ENCODE results near the gene SHCBP1L.

Gene SHCBP1L

GRCh38 chr1:182890927-182891610 lies 61.9 kb downstream of the SHCBP1L start:
- no peak for DNase-seq (ENCODE audit: low read depth in 2 of 2)

GRCh38 chr1:182889997-182890396 lies 63.0 kb downstream of the SHCBP1L start:
- no peak for DNase-seq (ENCODE audit: low read depth in 2 of 2)

- DNase-seq (ENCODE audit: low read depth in 2 of 2): no peak
Observed at GRCh38 chr1:182888736-182889531, 64.0 kb downstream of the SHCBP1L start.

GRCh38 chr1:182886985-182887384 lies 66.0 kb downstream of the SHCBP1L start:
- DNase-seq (ENCODE audit: low read depth in 2 of 2): no peak

GRCh38 chr1:182885591-182885990 lies 67.4 kb downstream of the SHCBP1L start:
- DNase-seq (ENCODE audit: low read depth in 2 of 2): no peak

GRCh38 chr1:182884872-182885271 lies 68.1 kb downstream of the SHCBP1L start:
- no peak for DNase-seq (ENCODE audit: low read depth in 2 of 2)

- no peak for DNase-seq (ENCODE audit: low read depth in 2 of 2)
Observed at GRCh38 chr1:182877842-182878241, 75.1 kb downstream of the SHCBP1L start.

GRCh38 chr1:182877331-182877730 lies 75.6 kb downstream of the SHCBP1L start:
- DNase-seq (ENCODE audit: low read depth in 2 of 2): no peak

- DNase-seq (ENCODE audit: low read depth in 2 of 2): no peak
Observed at GRCh38 chr1:182875889-182876288, 77.1 kb downstream of the SHCBP1L start.

GRCh38 chr1:182872881-182873280 lies 80.1 kb downstream of the SHCBP1L start:
- DNase-seq (ENCODE audit: low read depth in 2 of 2): no peak

GRCh38 chr1:182869241-182869666 lies 83.7 kb downstream of the SHCBP1L start:
- DNase-seq (ENCODE audit: low read depth in 2 of 2): no peak

- DNase-seq (ENCODE audit: low read depth in 2 of 2): no peak
Observed at GRCh38 chr1:182867861-182868260, 85.1 kb downstream of the SHCBP1L start.

- DNase-seq (ENCODE audit: low read depth in 2 of 2): no peak
Observed at GRCh38 chr1:182863940-182864339, 89.0 kb downstream of the SHCBP1L start.

- DNase-seq (ENCODE audit: low read depth in 2 of 2): no peak
Observed at GRCh38 chr1:182862827-182863226, 90.1 kb downstream of the SHCBP1L start.

GRCh38 chr1:182861994-182862393 lies 91.0 kb downstream of the SHCBP1L start:
- DNase-seq (ENCODE audit: low read depth in 2 of 2): no peak

GRCh38 chr1:182860658-182861057 lies 92.3 kb downstream of the SHCBP1L start:
- no peak for DNase-seq (ENCODE audit: low read depth in 2 of 2)

GRCh38 chr1:182857212-182857611 lies 95.8 kb downstream of the SHCBP1L start:
- no peak for DNase-seq (ENCODE audit: low read depth in 2 of 2)

GRCh38 chr1:182855911-182856310 lies 97.1 kb downstream of the SHCBP1L start:
- DNase-seq (ENCODE audit: low read depth in 2 of 2): peak; percentile 52

GRCh38 chr1:182851825-182852224 lies 101.1 kb downstream of the SHCBP1L start:
- no peak for DNase-seq (ENCODE audit: low read depth in 2 of 2)

GRCh38 chr1:182850319-182850718 lies 102.6 kb downstream of the SHCBP1L start:
- DNase-seq (ENCODE audit: low read depth in 2 of 2): no peak
